ENCODE results near the gene PAGE2.
A peak's percentile ranks its signal among the peaks of the same experiment; 100 is the strongest.

The PAGE2 gene

DNA sequence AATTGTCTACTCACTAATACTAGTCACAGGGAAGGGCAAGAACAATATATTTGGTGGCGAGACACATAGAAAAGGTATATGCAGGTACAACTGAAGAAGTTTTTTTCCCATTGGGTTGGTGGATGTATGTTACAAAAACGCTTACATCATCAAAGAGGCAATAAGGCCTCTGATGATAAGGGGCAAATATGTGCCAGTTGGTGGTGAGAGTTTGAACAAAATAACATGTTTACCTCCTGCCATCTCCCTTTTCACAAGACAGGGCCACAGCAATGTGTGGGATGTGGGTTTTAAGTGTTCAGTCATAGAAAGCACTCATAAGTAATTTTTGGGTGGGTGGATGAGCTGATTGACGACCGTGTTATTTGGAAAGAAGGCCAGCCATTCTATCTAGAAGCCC, 41.7 kb downstream of the PAGE2 start (continued):
- TF ChIP-seq, protein P1, sequence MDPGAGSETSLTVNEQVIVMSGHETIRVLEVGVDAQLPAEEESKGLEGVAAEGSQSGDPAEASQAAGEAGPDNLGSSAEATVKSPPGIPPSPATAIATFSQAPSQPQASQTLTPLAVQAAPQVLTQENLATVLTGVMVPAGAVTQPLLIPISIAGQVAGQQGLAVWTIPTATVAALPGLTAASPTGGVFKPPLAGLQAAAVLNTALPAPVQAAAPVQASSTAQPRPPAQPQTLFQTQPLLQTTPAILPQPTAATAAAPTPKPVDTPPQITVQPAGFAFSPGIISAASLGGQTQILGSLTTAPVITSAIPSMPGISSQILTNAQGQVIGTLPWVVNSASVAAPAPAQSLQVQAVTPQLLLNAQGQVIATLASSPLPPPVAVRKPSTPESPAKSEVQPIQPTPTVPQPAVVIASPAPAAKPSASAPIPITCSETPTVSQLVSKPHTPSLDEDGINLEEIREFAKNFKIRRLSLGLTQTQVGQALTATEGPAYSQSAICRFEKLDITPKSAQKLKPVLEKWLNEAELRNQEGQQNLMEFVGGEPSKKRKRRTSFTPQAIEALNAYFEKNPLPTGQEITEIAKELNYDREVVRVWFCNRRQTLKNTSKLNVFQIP (CRISPR knock-in tag; IDR thresholded peaks at IDR 0.05; ENCODE audit: borderline replicate concordance, low read depth), result no peak
- no peak for TF ChIP-seq GLIS3 (CRISPR knock-in tag; IDR thresholded peaks at IDR 0.05)
- TF ChIP-seq SNAI2 (CRISPR knock-in tag; IDR thresholded peaks at IDR 0.05), result no peak
- TF ChIP-seq ZC3H10 (CRISPR knock-in tag; IDR thresholded peaks at IDR 0.05), result no peak
- TF ChIP-seq OSR1 (CRISPR knock-in tag; IDR thresholded peaks at IDR 0.05), result no peak
- TF ChIP-seq TOX (CRISPR knock-in tag; IDR thresholded peaks at IDR 0.05; ENCODE audit: borderline replicate concordance), result no peak
- TF ChIP-seq PPARA (CRISPR knock-in tag; IDR thresholded peaks at IDR 0.05; ENCODE audit: borderline replicate concordance), result no peak
- no peak for TF ChIP-seq ZNF8 (CRISPR knock-in tag; IDR thresholded peaks at IDR 0.05)

DNA sequence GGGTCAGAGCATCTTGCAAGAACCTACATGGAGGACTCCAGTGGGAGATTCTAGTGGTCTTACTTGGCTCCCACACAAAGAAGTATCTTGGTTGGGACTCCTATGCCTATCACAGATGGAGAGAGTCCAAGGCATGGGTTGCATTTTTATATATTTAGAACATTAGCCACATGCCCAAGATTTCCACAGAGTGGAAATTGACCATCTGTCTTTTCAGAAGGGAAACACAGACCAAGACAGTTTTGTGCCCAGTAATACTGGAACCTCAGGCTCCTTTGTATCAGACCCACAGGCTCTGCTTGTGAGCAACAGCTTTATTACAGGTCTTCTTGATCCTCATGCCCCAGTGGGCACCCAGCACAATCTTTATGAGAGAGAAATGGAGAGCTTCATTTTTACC, 43.6 kb downstream of the PAGE2 start:
- no peak for TF ChIP-seq ISL1 (CRISPR knock-in tag; IDR thresholded peaks at IDR 0.05)
- no peak for TF ChIP-seq ARNTL (CRISPR knock-in tag; IDR thresholded peaks at IDR 0.05; ENCODE audit: borderline replicate concordance, low read depth)
- no peak for TF ChIP-seq BACH2 (CRISPR knock-in tag; IDR thresholded peaks at IDR 0.05; ENCODE audit: borderline replicate concordance)
- no peak for TF ChIP-seq OSR1 (CRISPR knock-in tag; IDR thresholded peaks at IDR 0.05)
- TF ChIP-seq TCF4 (CRISPR knock-in tag; IDR thresholded peaks at IDR 0.05; ENCODE audit: borderline replicate concordance), result no peak
- TF ChIP-seq ZNF565 (CRISPR knock-in tag; conservative IDR thresholded peaks at IDR 0.05; ENCODE audit: low read depth), result no peak
- TF ChIP-seq ZNF8 (CRISPR knock-in tag; IDR thresholded peaks at IDR 0.05), result no peak
- no peak for TF ChIP-seq CSDC2 (CRISPR knock-in tag; IDR thresholded peaks at IDR 0.05)
- TF ChIP-seq ZNF70 (CRISPR knock-in tag; IDR thresholded peaks at IDR 0.05), result no peak
- TF ChIP-seq, protein P1 (CRISPR knock-in tag; IDR thresholded peaks at IDR 0.05; ENCODE audit: borderline replicate concordance, low read depth), result no peak
- TF ChIP-seq, protein P2, sequence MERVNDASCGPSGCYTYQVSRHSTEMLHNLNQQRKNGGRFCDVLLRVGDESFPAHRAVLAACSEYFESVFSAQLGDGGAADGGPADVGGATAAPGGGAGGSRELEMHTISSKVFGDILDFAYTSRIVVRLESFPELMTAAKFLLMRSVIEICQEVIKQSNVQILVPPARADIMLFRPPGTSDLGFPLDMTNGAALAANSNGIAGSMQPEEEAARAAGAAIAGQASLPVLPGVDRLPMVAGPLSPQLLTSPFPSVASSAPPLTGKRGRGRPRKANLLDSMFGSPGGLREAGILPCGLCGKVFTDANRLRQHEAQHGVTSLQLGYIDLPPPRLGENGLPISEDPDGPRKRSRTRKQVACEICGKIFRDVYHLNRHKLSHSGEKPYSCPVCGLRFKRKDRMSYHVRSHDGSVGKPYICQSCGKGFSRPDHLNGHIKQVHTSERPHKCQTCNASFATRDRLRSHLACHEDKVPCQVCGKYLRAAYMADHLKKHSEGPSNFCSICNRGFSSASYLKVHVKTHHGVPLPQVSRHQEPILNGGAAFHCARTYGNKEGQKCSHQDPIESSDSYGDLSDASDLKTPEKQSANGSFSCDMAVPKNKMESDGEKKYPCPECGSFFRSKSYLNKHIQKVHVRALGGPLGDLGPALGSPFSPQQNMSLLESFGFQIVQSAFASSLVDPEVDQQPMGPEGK (CRISPR knock-in tag; IDR thresholded peaks at IDR 0.05; ENCODE audit: borderline replicate concordance), result no peak
- TF ChIP-seq ZFP3 (CRISPR knock-in tag; IDR thresholded peaks at IDR 0.05), result no peak
- no peak for TF ChIP-seq RARB (CRISPR knock-in tag; IDR thresholded peaks at IDR 0.05)
- no peak for TF ChIP-seq SNAI2 (CRISPR knock-in tag; IDR thresholded peaks at IDR 0.05)
- TF ChIP-seq GLIS3 (CRISPR knock-in tag; IDR thresholded peaks at IDR 0.05), result no peak
- TF ChIP-seq ZFP30 (CRISPR knock-in tag; IDR thresholded peaks at IDR 0.05), result no peak
- TF ChIP-seq, protein P3, sequence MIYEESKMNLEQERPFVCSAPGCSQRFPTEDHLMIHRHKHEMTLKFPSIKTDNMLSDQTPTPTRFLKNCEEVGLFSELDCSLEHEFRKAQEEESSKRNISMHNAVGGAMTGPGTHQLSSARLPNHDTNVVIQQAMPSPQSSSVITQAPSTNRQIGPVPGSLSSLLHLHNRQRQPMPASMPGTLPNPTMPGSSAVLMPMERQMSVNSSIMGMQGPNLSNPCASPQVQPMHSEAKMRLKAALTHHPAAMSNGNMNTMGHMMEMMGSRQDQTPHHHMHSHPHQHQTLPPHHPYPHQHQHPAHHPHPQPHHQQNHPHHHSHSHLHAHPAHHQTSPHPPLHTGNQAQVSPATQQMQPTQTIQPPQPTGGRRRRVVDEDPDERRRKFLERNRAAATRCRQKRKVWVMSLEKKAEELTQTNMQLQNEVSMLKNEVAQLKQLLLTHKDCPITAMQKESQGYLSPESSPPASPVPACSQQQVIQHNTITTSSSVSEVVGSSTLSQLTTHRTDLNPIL (CRISPR knock-in tag; IDR thresholded peaks at IDR 0.05; ENCODE audit: low read depth), result no peak
- TF ChIP-seq ESRRG (CRISPR knock-in tag; IDR thresholded peaks at IDR 0.05), result no peak
- ATAC-seq, result no peak

DNA sequence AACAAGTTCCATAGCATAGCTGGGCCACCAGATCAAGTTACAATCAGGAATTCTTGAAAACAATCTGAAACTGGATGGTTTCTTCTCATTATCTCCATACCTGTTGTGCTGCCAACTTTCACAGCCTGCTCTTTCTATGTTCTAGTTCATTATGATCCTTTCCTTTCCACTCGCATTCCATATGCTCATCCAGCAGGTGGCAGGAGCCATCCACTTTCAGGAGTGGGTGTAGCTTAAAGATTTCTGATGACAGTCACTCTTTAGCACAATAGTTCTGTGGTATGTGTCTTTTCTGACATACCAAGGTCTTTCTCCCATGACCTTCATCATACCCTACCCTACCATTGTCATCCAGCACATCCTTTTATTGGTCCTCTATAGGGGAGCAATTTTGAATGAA, 46.4 kb downstream of the PAGE2 start:
- peak; percentile 85 for ATAC-seq
- TF ChIP-seq ARNTL (CRISPR knock-in tag; IDR thresholded peaks at IDR 0.05; ENCODE audit: borderline replicate concordance, low read depth) (no peak), TCF4 (CRISPR knock-in tag; IDR thresholded peaks at IDR 0.05; ENCODE audit: borderline replicate concordance) (no peak), ISL1 (CRISPR knock-in tag; IDR thresholded peaks at IDR 0.05) (no peak), GLIS3 (CRISPR knock-in tag; IDR thresholded peaks at IDR 0.05) (no peak), ZNF70 (CRISPR knock-in tag; IDR thresholded peaks at IDR 0.05) (no peak), ZC3H10 (CRISPR knock-in tag; IDR thresholded peaks at IDR 0.05) (no peak), RARB (CRISPR knock-in tag; IDR thresholded peaks at IDR 0.05) (no peak), BACH2 (CRISPR knock-in tag; IDR thresholded peaks at IDR 0.05; ENCODE audit: borderline replicate concordance) (no peak), SNAI2 (CRISPR knock-in tag; IDR thresholded peaks at IDR 0.05) (no peak), PPARA (CRISPR knock-in tag; IDR thresholded peaks at IDR 0.05; ENCODE audit: borderline replicate concordance) (no peak), OSR1 (CRISPR knock-in tag; IDR thresholded peaks at IDR 0.05) (no peak), ZFP3 (CRISPR knock-in tag; IDR thresholded peaks at IDR 0.05) (no peak), ZNF565 (CRISPR knock-in tag; conservative IDR thresholded peaks at IDR 0.05; ENCODE audit: low read depth) (no peak)
- TF ChIP-seq, protein P3 (CRISPR knock-in tag; IDR thresholded peaks at IDR 0.05; ENCODE audit: low read depth), result no peak
- TF ChIP-seq, protein P4, sequence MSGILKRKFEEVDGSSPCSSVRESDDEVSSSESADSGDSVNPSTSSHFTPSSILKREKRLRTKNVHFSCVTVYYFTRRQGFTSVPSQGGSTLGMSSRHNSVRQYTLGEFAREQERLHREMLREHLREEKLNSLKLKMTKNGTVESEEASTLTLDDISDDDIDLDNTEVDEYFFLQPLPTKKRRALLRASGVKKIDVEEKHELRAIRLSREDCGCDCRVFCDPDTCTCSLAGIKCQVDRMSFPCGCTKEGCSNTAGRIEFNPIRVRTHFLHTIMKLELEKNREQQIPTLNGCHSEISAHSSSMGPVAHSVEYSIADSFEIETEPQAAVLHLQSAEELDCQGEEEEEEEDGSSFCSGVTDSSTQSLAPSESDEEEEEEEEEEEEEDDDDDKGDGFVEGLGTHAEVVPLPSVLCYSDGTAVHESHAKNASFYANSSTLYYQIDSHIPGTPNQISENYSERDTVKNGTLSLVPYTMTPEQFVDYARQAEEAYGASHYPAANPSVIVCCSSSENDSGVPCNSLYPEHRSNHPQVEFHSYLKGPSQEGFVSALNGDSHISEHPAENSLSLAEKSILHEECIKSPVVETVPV (CRISPR knock-in tag; IDR thresholded peaks at IDR 0.05), result no peak
- TF ChIP-seq, protein P1 (CRISPR knock-in tag; IDR thresholded peaks at IDR 0.05; ENCODE audit: borderline replicate concordance, low read depth), result no peak
- TF ChIP-seq, protein P2 (CRISPR knock-in tag; IDR thresholded peaks at IDR 0.05; ENCODE audit: borderline replicate concordance), result no peak

All from SK-N-SH treated with all-trans-retinoic acid at 6 μM for 48 hours (cell line).